ENCODE results near the gene DMBX1. TPM values are rescaled to one million over a fixed set of nuclear protein-coding genes. Genes with fewer than 3 reads are reported as not detected.
A peak's percentile ranks its signal among the peaks of the same experiment; 100 is the strongest.

Gene DMBX1
- total and polyA plus RNA-seq, 9 of the 15 experiments (the other 6 are each of a cell fraction or from before 2014, with no cell fraction given): 0.25 to 4.3 (median 1.0) TPM

DNA sequence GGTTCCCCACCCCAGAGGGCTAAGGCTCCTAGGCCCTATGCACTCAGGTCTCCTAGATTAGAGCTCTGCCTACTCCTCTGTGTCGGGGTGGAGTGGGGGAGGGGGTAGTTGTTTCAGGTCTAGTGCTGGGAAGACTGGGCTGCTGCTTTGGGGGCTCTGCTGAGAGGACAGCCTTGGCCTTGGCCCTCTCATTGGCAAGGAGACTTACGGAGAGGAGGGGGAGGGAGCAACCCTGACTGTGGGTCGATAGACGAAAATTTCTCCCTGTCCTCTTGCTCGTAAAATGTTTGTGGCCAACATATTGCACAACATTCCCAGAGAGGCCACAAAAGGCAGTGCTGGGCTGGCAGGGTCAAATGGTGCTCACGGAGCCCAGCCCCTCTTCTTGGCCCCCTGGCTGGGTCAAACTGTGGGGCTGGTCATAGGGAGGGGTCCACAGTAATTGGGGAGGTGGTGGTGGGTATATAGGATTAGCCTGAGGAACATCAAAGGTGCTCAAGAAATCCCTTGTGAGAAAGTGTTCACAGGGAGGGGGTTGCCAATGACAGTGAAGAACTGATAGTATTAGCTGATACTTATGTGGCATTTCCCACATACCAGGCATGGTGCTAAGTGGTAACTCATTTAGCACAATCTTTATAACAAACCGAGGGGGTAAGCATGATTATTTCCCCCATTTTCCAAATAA is 8.5 kb upstream of the DMBX1 start (continued):
- TF ChIP-seq, protein P1, sequence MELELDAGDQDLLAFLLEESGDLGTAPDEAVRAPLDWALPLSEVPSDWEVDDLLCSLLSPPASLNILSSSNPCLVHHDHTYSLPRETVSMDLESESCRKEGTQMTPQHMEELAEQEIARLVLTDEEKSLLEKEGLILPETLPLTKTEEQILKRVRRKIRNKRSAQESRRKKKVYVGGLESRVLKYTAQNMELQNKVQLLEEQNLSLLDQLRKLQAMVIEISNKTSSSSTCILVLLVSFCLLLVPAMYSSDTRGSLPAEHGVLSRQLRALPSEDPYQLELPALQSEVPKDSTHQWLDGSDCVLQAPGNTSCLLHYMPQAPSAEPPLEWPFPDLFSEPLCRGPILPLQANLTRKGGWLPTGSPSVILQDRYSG (tag; conservative IDR thresholded peaks at IDR 0.05; ENCODE audit: low read depth): 0 out of 2 replicates have a peak, but pooled peaks have one; percentile 43
- no peak for TF ChIP-seq RBM22 (IDR thresholded peaks at IDR 0.05; ENCODE audit: low read depth, low read length, poor library complexity, severe bottlenecking)
- no peak for TF ChIP-seq KAT7 (CRISPR knock-in tag; IDR thresholded peaks at IDR 0.05; ENCODE audit: borderline replicate concordance)
- TF ChIP-seq RFX1 (IDR thresholded peaks at IDR 0.05): no peak
- no peak for TF ChIP-seq ELF2 (CRISPR knock-in tag; IDR thresholded peaks at IDR 0.05)
- TF ChIP-seq ASH1L (IDR thresholded peaks at IDR 0.05; ENCODE audit: borderline replicate concordance, low read depth, partially characterized antibody): no peak
- TF ChIP-seq ARID1B (IDR thresholded peaks at IDR 0.05): peak; percentile 33; the same call in 1 of the 2 replicates
- peak; percentile 25; the same call in 1 of the 2 replicates for TF ChIP-seq CXXC5 (CRISPR knock-in tag; IDR thresholded peaks at IDR 0.05)
- TF ChIP-seq CEBPG (CRISPR knock-in tag; IDR thresholded peaks at IDR 0.05): peak; percentile 96
- TF ChIP-seq CEBPG (tag; conservative IDR thresholded peaks at IDR 0.05 in 1 of 2, IDR thresholded peaks at IDR 0.05 in 1 of 2): peak; percentile 94 to 99
- TF ChIP-seq SMARCB1 (IDR thresholded peaks at IDR 0.05; ENCODE audit: insufficient read length, low read depth): no peak
- TF ChIP-seq, protein P2, sequence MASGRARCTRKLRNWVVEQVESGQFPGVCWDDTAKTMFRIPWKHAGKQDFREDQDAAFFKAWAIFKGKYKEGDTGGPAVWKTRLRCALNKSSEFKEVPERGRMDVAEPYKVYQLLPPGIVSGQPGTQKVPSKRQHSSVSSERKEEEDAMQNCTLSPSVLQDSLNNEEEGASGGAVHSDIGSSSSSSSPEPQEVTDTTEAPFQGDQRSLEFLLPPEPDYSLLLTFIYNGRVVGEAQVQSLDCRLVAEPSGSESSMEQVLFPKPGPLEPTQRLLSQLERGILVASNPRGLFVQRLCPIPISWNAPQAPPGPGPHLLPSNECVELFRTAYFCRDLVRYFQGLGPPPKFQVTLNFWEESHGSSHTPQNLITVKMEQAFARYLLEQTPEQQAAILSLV (tag; IDR thresholded peaks at IDR 0.05): peak; percentile 81
- TF ChIP-seq DPF2 (IDR thresholded peaks at IDR 0.05): peak; percentile 50
- TF ChIP-seq, protein P3, sequence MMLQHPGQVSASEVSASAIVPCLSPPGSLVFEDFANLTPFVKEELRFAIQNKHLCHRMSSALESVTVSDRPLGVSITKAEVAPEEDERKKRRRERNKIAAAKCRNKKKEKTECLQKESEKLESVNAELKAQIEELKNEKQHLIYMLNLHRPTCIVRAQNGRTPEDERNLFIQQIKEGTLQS (IDR thresholded peaks at IDR 0.05): peak; percentile 48; the same call in 1 of the 2 replicates
- TF ChIP-seq, protein P3 (CRISPR knock-in tag; conservative IDR thresholded peaks at IDR 0.05): no peak
- TF ChIP-seq NFE2L1 (tag; IDR thresholded peaks at IDR 0.05; ENCODE audit: borderline replicate concordance, low read depth): no peak
- TF ChIP-seq NR2C2 (CRISPR knock-in tag; IDR thresholded peaks at IDR 0.05): no peak
- peak; percentile 68 for TF ChIP-seq NR2C2 (tag; IDR thresholded peaks at IDR 0.05)
- no peak for TF ChIP-seq DDX20 (tag; IDR thresholded peaks at IDR 0.05; ENCODE audit: low read depth)
- no peak for TF ChIP-seq ZNF695 (CRISPR knock-in tag; IDR thresholded peaks at IDR 0.05)
- no peak for TF ChIP-seq KAT8 (IDR thresholded peaks at IDR 0.05; ENCODE audit: low read depth)
- no peak for TF ChIP-seq NR2C1 (IDR thresholded peaks at IDR 0.05)
- TF ChIP-seq NR2C1 (tag; IDR thresholded peaks at IDR 0.05): 0 out of 2 replicates have a peak, but pooled peaks have one; percentile 13
- TF ChIP-seq ZNF77 (CRISPR knock-in tag; IDR thresholded peaks at IDR 0.05): no peak
- TF ChIP-seq EHMT2 (IDR thresholded peaks at IDR 0.05): peak; percentile 22; the same call in 1 of the 2 replicates
- TF ChIP-seq, protein P4, sequence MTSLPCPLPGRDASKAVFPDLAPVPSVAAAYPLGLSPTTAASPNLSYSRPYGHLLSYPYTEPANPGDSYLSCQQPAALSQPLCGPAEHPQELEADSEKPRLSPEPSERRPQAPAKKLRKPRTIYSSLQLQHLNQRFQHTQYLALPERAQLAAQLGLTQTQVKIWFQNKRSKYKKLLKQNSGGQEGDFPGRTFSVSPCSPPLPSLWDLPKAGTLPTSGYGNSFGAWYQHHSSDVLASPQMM (CRISPR knock-in tag; IDR thresholded peaks at IDR 0.05): no peak
